MM.1S (cell line): ENCODE data around the gene CCDC148.

Source experiments
- DNase-seq: peaks from one replicate; pipeline ENCODE4 v3.0.0-alpha.2; 2015
- H2AFZ ChIP-seq: fragments of 300-600 bp; sonication (generic); 2 replicates; pipeline ENCODE4 v1.6.0; 2016; ENCODE audit warnings: antibody characterized with exemption, low read length
- H3F3A ChIP-seq: fragments of 300-600 bp; sonication (generic); 2 replicates; pipeline ENCODE4 v1.6.1; 2016; ENCODE audit warnings: mild to moderate bottlenecking, antibody characterized with exemption, low read length, moderate library complexity, mixed read lengths; ENCODE audit not compliant: insufficient read depth
- H3K27ac ChIP-seq: fragments of 300-600 bp; sonication (generic); 2 replicates; pipeline ENCODE4 v1.5.1; 2016; ENCODE audit warnings: mild to moderate bottlenecking, low read length
- H3K27me3 ChIP-seq: fragments of 300-600 bp; sonication (generic); replicated peaks from 2 replicates; pipeline ENCODE4 v1.6.0; 2016; ENCODE audit warnings: low read length; ENCODE audit not compliant: insufficient read depth
- H3K36me3 ChIP-seq: fragments of 300-600 bp; sonication (generic); replicated peaks from 2 replicates; pipeline ENCODE4 v1.6.1; 2016; ENCODE audit warnings: mild to moderate bottlenecking, low read length, mixed read lengths; ENCODE audit not compliant: insufficient read depth
- H3K4me1 ChIP-seq: fragments of 300-600 bp; sonication (generic); 2 replicates; pipeline ENCODE4 v1.6.1; 2016; ENCODE audit warnings: low read length, mixed read lengths
- H3K4me2 ChIP-seq: fragments of 300-600 bp; sonication (generic); 2 replicates; pipeline ENCODE4 v1.6.0; 2016; ENCODE audit warnings: low read depth, low read length
- H3K4me3 ChIP-seq: fragments of 300-600 bp; sonication (generic); 2 replicates; pipeline ENCODE4 v1.5.1; 2016; ENCODE audit warnings: low read length, mixed read lengths
- H3K79me2 ChIP-seq: fragments of 300-600 bp; sonication (generic); 2 replicates; pipeline ENCODE4 v1.6.1; 2016; ENCODE audit warnings: mixed run types, low read length, mixed read lengths
- H3K9ac ChIP-seq: fragments of 300-600 bp; sonication (generic); 2 replicates; pipeline ENCODE4 v1.6.1; 2016; ENCODE audit warnings: low read length, mixed read lengths
- H3K9me2 ChIP-seq: fragments of 300-600 bp; sonication (generic); replicated peaks from 2 replicates; pipeline ENCODE4 v1.6.1; 2016; ENCODE audit warnings: mild to moderate bottlenecking, low read length, mixed read lengths; ENCODE audit not compliant: insufficient read depth
- H3K9me3 ChIP-seq: fragments of 300-600 bp; sonication (generic); replicated peaks from 2 replicates; pipeline ENCODE4 v1.6.1; 2016; ENCODE audit warnings: mild to moderate bottlenecking, low read length, mixed read lengths; ENCODE audit not compliant: insufficient read depth
- H4K20me1 ChIP-seq: fragments of 300-600 bp; sonication (generic); 2 replicates; pipeline ENCODE4 v1.6.1; 2016; ENCODE audit warnings: mild to moderate bottlenecking, low read length, moderate library complexity, mixed read lengths; ENCODE audit not compliant: insufficient read depth
- EZH2 ChIP-seq: fragments of 300-600 bp; sonication (generic); optimal IDR thresholded peaks from 2 replicates; pipeline ENCODE3; 2017; ENCODE audit warnings: low read depth, mild to moderate bottlenecking, antibody characterized with exemption, low read length, mixed read lengths
- EZH2phosphoT487 ChIP-seq: fragments of 300-600 bp; sonication (generic); IDR thresholded peaks from 2 replicates; pipeline ENCODE4 v1.6.1; 2018; ENCODE audit warnings: antibody characterized with exemption, low read length
- TF ChIP-seq, protein P1 (sequence below): fragments of 300-600 bp; sonication (generic); IDR thresholded peaks from 2 replicates; pipeline ENCODE4 v1.5.1; 2016; ENCODE audit warnings: antibody characterized with exemption, low read length, mixed read lengths

CCDC148 gene

GRCh38 chr2:158496986-158497385 lies 40.4 kb upstream of the CCDC148 start:
- Histone ChIP-seq H3K9me3 (no peaks in the 10 kb centered on the region), H3K36me3 (no peaks in the 10 kb centered on the region), H3K9ac (no peak overlapping the region), H3F3A (no peaks in the 10 kb centered on the region), H2AFZ (no peak overlapping the region), H3K4me3 (no peak overlapping the region), H3K27ac (no peak overlapping the region), H3K9me2 (no peaks in the 10 kb centered on the region), H3K4me2 (no peak overlapping the region), H3K27me3 (no peaks in the 10 kb centered on the region), H4K20me1 (no peaks in the 10 kb centered on the region), H3K4me1 (no peaks in the 10 kb centered on the region), H3K79me2 (peaks cover 27% of the 10 kb centered on the region)
- no peak for DNase-seq
- TF ChIP-seq, protein P1, sequence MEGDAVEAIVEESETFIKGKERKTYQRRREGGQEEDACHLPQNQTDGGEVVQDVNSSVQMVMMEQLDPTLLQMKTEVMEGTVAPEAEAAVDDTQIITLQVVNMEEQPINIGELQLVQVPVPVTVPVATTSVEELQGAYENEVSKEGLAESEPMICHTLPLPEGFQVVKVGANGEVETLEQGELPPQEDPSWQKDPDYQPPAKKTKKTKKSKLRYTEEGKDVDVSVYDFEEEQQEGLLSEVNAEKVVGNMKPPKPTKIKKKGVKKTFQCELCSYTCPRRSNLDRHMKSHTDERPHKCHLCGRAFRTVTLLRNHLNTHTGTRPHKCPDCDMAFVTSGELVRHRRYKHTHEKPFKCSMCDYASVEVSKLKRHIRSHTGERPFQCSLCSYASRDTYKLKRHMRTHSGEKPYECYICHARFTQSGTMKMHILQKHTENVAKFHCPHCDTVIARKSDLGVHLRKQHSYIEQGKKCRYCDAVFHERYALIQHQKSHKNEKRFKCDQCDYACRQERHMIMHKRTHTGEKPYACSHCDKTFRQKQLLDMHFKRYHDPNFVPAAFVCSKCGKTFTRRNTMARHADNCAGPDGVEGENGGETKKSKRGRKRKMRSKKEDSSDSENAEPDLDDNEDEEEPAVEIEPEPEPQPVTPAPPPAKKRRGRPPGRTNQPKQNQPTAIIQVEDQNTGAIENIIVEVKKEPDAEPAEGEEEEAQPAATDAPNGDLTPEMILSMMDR, result no peak
- no peak for TF ChIP-seq EZH2
- TF ChIP-seq EZH2phosphoT487, result no peak

DNA sequence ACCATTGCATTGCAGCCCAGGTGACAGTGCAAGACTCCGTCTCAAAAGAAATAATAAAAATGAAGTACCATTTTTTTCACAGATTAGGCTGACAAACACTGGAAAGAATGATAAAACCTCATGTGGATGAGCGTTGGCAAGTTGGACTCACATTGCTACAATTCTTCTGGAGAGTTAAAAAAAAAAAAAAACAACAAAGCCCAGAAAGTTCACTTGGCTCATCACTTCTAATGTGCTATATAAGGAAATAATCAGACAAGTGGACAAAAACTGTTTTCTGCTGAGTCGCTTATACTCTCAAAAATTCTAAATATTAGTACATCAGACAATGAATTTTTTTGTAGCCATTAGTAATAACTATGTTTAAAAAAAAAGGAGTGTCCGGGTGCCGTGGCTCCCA lies 38.6 kb upstream of the CCDC148 start:
- no peak for DNase-seq
- no peaks in the 10 kb centered on the region for H3K9me3 ChIP-seq
- no peak overlapping the region for H3K9ac ChIP-seq
- no peaks in the 10 kb centered on the region for H3K36me3 ChIP-seq
- TF ChIP-seq EZH2 (no peak), EZH2phosphoT487 (no peak)
- TF ChIP-seq, protein P1, result no peak
- no peak overlapping the region for H3K27ac ChIP-seq
- H3F3A ChIP-seq, result no peaks in the 10 kb centered on the region
- H3K4me1 ChIP-seq, result no peaks in the 10 kb centered on the region
- no peaks in the 10 kb centered on the region for H3K27me3 ChIP-seq
- peaks cover 46% of the 10 kb centered on the region for H3K79me2 ChIP-seq
- H3K9me2 ChIP-seq, result no peaks in the 10 kb centered on the region
- no peaks in the 10 kb centered on the region for H4K20me1 ChIP-seq
- H3K4me3 ChIP-seq, result no peak overlapping the region
- no peak overlapping the region for H2AFZ ChIP-seq
- H3K4me2 ChIP-seq, result no peak overlapping the region

GRCh38 chr2:158493458-158493857 lies 36.9 kb upstream of the CCDC148 start:
- TF ChIP-seq, protein P1, result no peak
- TF ChIP-seq EZH2 (no peak), EZH2phosphoT487 (no peak)

More at GRCh38 chr2:158493458-158493857, 36.9 kb upstream of the CCDC148 start:
- Histone ChIP-seq H2AFZ (no peak overlapping the region), H3K27me3 (no peaks in the 10 kb centered on the region), H3K27ac (no peak overlapping the region), H3K4me1 (no peaks in the 10 kb centered on the region), H3K9me2 (no peaks in the 10 kb centered on the region), H3K9ac (no peak overlapping the region), H3K4me2 (no peak overlapping the region), H3K36me3 (no peaks in the 10 kb centered on the region), H4K20me1 (no peaks in the 10 kb centered on the region), H3F3A (no peaks in the 10 kb centered on the region), H3K9me3 (no peaks in the 10 kb centered on the region), H3K4me3 (no peak overlapping the region), H3K79me2 (peaks cover 55% of the 10 kb centered on the region)
- DNase-seq, result no peak
